Immature natural killer cell (primary cell): ENCODE data around the gene WDR72. TPM values are rescaled to one million over a fixed set of nuclear protein-coding genes. Genes with fewer than 3 reads are reported as not detected.
"Not testable (repeated sequence)": the region's sequence is repeated elsewhere in the genome, so short reads cannot be mapped to it uniquely, and the experiment has no call there.

Experiments
- DNase-seq, 3 donors: peaks; one replicate each; pipeline ENCODE4 v3.0.0; 2022; ENCODE audit warnings: mixed read lengths in 1 of 3
- H3K27ac Mint-ChIP-seq, 6 donors: one replicate each; pipeline ENCODE4 v1.8.0; 2020; ENCODE audit warnings: mixed read lengths in 6 of 6, mild to moderate bottlenecking in 5 of 6, inconsistent platforms in 4 of 6, moderate library complexity in 3 of 6
- H3K27me3 Mint-ChIP-seq, 3 donors: one replicate each; pipeline ENCODE4 v1.8.0; 2020 to 2021; ENCODE audit warnings: low read depth in 3 of 3, mild to moderate bottlenecking in 3 of 3, mixed read lengths in 3 of 3, moderate library complexity in 3 of 3, inconsistent platforms in 1 of 3
- H3K36me3 Mint-ChIP-seq, 3 donors: one replicate each; pipeline ENCODE4 v1.8.0; 2020; ENCODE audit warnings: mixed read lengths in 3 of 3, inconsistent platforms in 2 of 3, mild to moderate bottlenecking in 2 of 3
- H3K4me1 Mint-ChIP-seq, 2 donors: one replicate each; pipeline ENCODE4 v1.8.0; 2020; ENCODE audit warnings: inconsistent platforms in 2 of 2, mild to moderate bottlenecking in 2 of 2, mixed read lengths in 2 of 2, moderate library complexity in 1 of 2
- H3K4me3 Mint-ChIP-seq, 5 donors: one replicate each; pipeline ENCODE4 v1.8.0; 2020; ENCODE audit warnings: mild to moderate bottlenecking in 5 of 5, mixed read lengths in 5 of 5, inconsistent platforms in 3 of 5, moderate library complexity in 3 of 5
- H3K9me3 Mint-ChIP-seq, 6 donors: one replicate each; pipeline ENCODE4 v1.8.0; 2020; ENCODE audit warnings: mild to moderate bottlenecking in 6 of 6, mixed read lengths in 6 of 6, inconsistent platforms in 4 of 6, moderate library complexity in 3 of 6
- polyA plus RNA-seq, 3 donors: library from polyadenylated mRNA; unstranded; fragments of 300-500 nt; fragmentation: Illumina TruSeq; gene quantifications; one replicate each; pipeline ENCODE4 v1.2.3, GENCODE V29; 2021

The WDR72 gene
- polyA plus RNA-seq, result under 1 TPM in 1 of 3 donors, not detected in 2; 0.11 TPM

GRCh38 chr15:53759411-53759931 is at the start of gene WDR72:
Gene WDR72 (minus strand): TSS chr15:53759663. CDS start chr15:53733149, 26,514 bp downstream.
- Mint-ChIP-seq H3K27ac (no peak within 1 kb of the TSS), H3K27me3 (peaks cover 3 to 13% (median 7%) of the 10 kb centered on the region in 3 donors), H3K4me3 (peak within 1 kb of the TSS in 3 of 5 donors; percentile 22 to 52 (median 33)), H3K4me1 (no peaks in the 10 kb centered on the region), H3K36me3 (peaks cover 0 to 5% (median 3%) of the 10 kb centered on the region in 3 donors), H3K9me3 (peaks cover 0 to 17% (median 7%) of the 10 kb centered on the region in 6 donors)
- DNase-seq, result no peak

GRCh38 chr15:53808058-53808706 is 48.7 kb upstream of the WDR72 start:
- no peaks in the 10 kb centered on the region for H3K36me3 Mint-ChIP-seq
- DNase-seq, result no peak
- H3K9me3 Mint-ChIP-seq, result no peaks in the 10 kb centered on the region
- no peak overlapping the region for H3K27ac Mint-ChIP-seq
- H3K4me1 Mint-ChIP-seq, result no peaks in the 10 kb centered on the region
- peaks cover 0 to 2% (median 0%) of the 10 kb centered on the region in 3 donors for H3K27me3 Mint-ChIP-seq
- H3K4me3 Mint-ChIP-seq, result no peak overlapping the region

DNA sequence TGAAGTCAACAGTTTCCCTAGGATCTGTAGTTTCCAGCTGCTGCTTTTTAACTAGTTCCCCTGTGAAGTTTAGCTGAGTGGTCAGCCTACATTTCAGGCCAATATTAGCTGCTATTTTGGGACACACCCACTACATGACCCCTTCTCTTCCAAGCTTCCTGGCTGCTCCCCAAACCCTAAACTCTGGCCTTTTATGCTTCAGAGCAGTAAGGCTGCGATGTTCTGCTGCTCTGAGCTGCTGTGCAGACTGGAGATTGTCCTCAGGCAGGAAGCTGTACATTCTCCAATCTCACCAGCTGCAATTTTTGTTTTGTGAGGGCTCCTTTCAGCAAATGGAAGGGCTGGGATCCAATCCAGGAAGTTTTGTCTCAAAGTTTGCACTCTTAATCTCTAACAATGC is 48.0 kb upstream of the WDR72 start:
- Mint-ChIP-seq H3K4me3 (no peak overlapping the region), H3K4me1 (no peaks in the 10 kb centered on the region), H3K27ac (no peak overlapping the region), H3K36me3 (no peaks in the 10 kb centered on the region), H3K27me3 (peaks cover 0 to 2% (median 0%) of the 10 kb centered on the region in 3 donors), H3K9me3 (no peaks in the 10 kb centered on the region)
- DNase-seq, result no peak

DNA sequence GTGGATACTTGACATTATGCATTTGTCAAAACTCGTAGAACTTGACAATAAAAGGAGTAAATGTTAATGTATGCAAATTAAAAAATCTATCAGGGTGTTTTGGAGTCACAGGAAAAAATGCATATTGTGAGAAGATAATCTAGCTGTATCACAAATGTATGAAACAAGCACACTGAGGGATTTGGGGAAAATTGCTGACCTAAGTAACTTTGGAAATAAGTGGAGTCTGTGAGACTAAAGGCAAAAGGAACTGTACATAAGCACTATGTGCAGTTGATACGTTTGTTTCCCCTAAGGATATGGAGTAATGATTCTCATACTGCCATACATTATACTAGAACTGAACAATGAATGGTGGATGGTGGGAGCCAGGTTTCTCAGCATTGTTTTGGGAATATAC is 43.2 kb upstream of the WDR72 start:
- no peak for DNase-seq
- Mint-ChIP-seq H3K27ac (no peak overlapping the region), H3K27me3 (peaks cover 0 to 1% (median 0%) of the 10 kb centered on the region in 3 donors), H3K4me3 (no peak overlapping the region), H3K9me3 (peaks cover 0 to 13% (median 0%) of the 10 kb centered on the region in 6 donors), H3K4me1 (no peaks in the 10 kb centered on the region), H3K36me3 (no peaks in the 10 kb centered on the region)

- Mint-ChIP-seq H3K27ac (no peak overlapping the region), H3K4me3 (no peak overlapping the region), H3K9me3 (peaks cover 0 to 34% (median 11%) of the 10 kb centered on the region in 6 donors), H3K4me1 (no peaks in the 10 kb centered on the region), H3K27me3 (peaks cover 0 to 2% (median 1%) of the 10 kb centered on the region in 3 donors), H3K36me3 (peaks cover 0 to 3% (median 0%) of the 10 kb centered on the region in 3 donors)
- no peak for DNase-seq
These were observed 32.1 kb upstream of the WDR72 start for GRCh38 chr15:53791581-53791980.

- H3K4me3 Mint-ChIP-seq, result no peak overlapping the region
- H3K27me3 Mint-ChIP-seq, result peaks cover 0 to 2% (median 1%) of the 10 kb centered on the region in 3 donors
- H3K36me3 Mint-ChIP-seq, result peaks cover 0 to 3% (median 0%) of the 10 kb centered on the region in 3 donors
- peaks cover 2 to 30% (median 12%) of the 10 kb centered on the region in 6 donors for H3K9me3 Mint-ChIP-seq
- no peak for DNase-seq
- no peak overlapping the region for H3K27ac Mint-ChIP-seq
- no peaks in the 10 kb centered on the region for H3K4me1 Mint-ChIP-seq
These were observed 30.4 kb upstream of the WDR72 start for GRCh38 chr15:53789654-53790375.

DNA sequence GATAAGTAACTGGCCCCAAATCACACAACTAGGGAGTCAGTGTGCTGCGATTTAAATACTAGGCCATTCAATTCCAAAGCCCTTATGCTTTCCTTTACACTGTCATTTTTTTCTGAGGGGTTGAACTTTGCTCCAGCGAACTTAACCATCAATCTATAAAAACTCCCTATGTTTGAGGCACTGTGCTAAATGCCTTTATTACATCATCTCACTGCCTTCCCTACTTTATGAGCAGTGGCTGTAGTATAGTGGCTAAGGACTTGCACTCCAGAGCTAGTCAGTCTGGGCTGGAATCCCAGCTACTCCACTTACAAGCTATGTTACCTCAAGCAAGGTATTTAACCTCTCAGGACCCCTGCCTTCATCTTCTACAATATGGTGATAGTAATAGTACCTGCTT is 26.9 kb upstream of the WDR72 start:
- Mint-ChIP-seq H3K4me1 (no peaks in the 10 kb centered on the region), H3K36me3 (peaks cover 0 to 5% (median 0%) of the 10 kb centered on the region in 3 donors), H3K27me3 (peaks cover 0 to 2% (median 1%) of the 10 kb centered on the region in 3 donors), H3K9me3 (peaks cover 2 to 35% (median 16%) of the 10 kb centered on the region in 6 donors), H3K27ac (no peak overlapping the region), H3K4me3 (no peak overlapping the region)
- no peak for DNase-seq

DNA sequence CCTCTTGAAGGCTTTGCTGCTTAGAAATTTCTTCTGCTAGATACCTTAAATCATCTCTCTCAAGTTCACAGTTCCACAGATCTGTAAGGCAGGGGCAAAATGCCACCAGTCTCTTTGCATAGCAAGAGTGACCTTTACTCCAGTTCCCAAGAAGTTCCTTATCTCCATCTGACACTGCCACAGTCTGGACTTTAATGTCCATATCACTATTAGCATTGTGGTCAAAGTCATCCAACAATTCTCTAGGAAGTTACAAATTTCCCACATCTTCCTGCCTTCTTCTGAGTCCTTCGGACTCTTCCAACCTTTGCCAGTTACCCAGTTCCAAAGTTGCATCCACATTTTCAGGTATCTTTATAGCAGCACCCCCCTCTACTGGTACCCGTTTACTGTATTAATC is 25.8 kb upstream of the WDR72 start:
- H3K27me3 Mint-ChIP-seq, H3K36me3 Mint-ChIP-seq, H3K4me3 Mint-ChIP-seq, H3K4me1 Mint-ChIP-seq, DNase-seq, H3K27ac Mint-ChIP-seq: not testable (repeated sequence)
- peaks cover 5 to 39% (median 18%) of the 10 kb centered on the region in 6 donors for H3K9me3 Mint-ChIP-seq

- Mint-ChIP-seq H3K36me3 (peaks cover 0 to 5% (median 3%) of the 10 kb centered on the region in 3 donors), H3K27me3 (peaks cover 3 to 11% (median 9%) of the 10 kb centered on the region in 3 donors), H3K4me1 (no peaks in the 10 kb centered on the region), H3K9me3 (peaks cover 0 to 21% (median 7%) of the 10 kb centered on the region in 6 donors), H3K4me3 (no peak overlapping the region), H3K27ac (no peak overlapping the region)
- DNase-seq, result no peak
These were observed 3.5 kb upstream of the WDR72 start for GRCh38 chr15:53762916-53763315.

- H3K4me1 Mint-ChIP-seq, result no peaks in the 10 kb centered on the region
- peaks cover 0 to 5% (median 3%) of the 10 kb centered on the region in 3 donors for H3K36me3 Mint-ChIP-seq
- no peak for DNase-seq
- H3K27ac Mint-ChIP-seq, result no peak overlapping the region
- H3K9me3 Mint-ChIP-seq, result peaks cover 0 to 17% (median 7%) of the 10 kb centered on the region in 6 donors
- peaks cover 3 to 13% (median 7%) of the 10 kb centered on the region in 3 donors for H3K27me3 Mint-ChIP-seq
- H3K4me3 Mint-ChIP-seq, result peak overlapping the region in 2 of 5 donors; percentile 6 to 35
These were observed 1.1 kb downstream of the WDR72 start for GRCh38 chr15:53758412-53758811.

GRCh38 chr15:53757906-53758305 is 1.6 kb downstream of the WDR72 start:
- no peak for DNase-seq
- Mint-ChIP-seq H3K4me1 (no peaks in the 10 kb centered on the region), H3K27ac (no peak overlapping the region), H3K27me3 (peaks cover 3 to 13% (median 7%) of the 10 kb centered on the region in 3 donors), H3K4me3 (no peak overlapping the region), H3K9me3 (peaks cover 0 to 17% (median 7%) of the 10 kb centered on the region in 6 donors), H3K36me3 (peaks cover 0 to 5% (median 3%) of the 10 kb centered on the region in 3 donors)

DNA sequence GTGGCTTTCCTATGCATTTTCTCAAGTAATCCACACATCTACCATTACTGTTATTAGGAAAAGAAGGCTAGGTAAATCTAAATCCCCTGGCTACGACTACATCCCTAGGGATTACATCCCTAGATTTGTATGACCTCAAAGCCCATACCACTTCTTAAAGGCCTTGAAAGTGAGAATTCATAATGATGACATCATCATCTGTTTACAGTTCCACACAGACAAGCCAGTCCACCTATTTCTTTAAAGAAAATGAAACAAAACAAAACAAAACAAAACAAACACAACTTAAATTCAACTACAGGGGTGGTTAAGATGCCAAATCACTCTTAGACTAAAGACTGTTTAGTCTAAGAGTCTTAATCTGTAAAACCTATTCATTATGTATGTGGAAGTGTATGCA is 5.7 kb downstream of the WDR72 start:
- Mint-ChIP-seq H3K27ac (no peak overlapping the region), H3K4me1 (no peaks in the 10 kb centered on the region), H3K4me3 (no peak overlapping the region), H3K36me3 (no peaks in the 10 kb centered on the region), H3K27me3 (peaks cover 0 to 5% (median 0%) of the 10 kb centered on the region in 3 donors), H3K9me3 (peaks cover 0 to 10% (median 3%) of the 10 kb centered on the region in 6 donors)
- no peak for DNase-seq

DNA sequence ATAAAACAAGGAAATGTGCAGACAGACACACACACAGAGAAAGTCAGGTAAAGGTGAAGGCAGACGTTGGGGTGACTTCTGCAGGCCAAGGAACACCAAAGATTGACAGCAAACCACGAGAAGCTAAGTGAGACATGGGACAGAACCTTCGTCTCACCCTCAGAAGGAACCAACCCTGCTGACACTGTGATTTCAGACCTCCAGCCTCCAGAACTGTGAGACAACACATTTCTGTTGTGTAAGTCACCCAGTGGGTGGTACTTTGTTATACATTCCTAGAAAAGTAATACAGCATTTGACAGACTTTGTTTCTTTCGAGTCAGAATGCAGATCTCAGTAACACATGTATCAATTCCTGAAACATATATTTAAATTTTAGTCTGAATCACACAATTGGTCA is 7.1 kb downstream of the WDR72 start:
- H3K27ac Mint-ChIP-seq, result no peak overlapping the region
- peaks cover 0 to 2% (median 0%) of the 10 kb centered on the region in 3 donors for H3K27me3 Mint-ChIP-seq
- no peak for DNase-seq
- no peaks in the 10 kb centered on the region for H3K4me1 Mint-ChIP-seq
- no peaks in the 10 kb centered on the region for H3K36me3 Mint-ChIP-seq
- H3K9me3 Mint-ChIP-seq, result peaks cover 0 to 13% (median 3%) of the 10 kb centered on the region in 6 donors
- H3K4me3 Mint-ChIP-seq, result no peak overlapping the region

DNA sequence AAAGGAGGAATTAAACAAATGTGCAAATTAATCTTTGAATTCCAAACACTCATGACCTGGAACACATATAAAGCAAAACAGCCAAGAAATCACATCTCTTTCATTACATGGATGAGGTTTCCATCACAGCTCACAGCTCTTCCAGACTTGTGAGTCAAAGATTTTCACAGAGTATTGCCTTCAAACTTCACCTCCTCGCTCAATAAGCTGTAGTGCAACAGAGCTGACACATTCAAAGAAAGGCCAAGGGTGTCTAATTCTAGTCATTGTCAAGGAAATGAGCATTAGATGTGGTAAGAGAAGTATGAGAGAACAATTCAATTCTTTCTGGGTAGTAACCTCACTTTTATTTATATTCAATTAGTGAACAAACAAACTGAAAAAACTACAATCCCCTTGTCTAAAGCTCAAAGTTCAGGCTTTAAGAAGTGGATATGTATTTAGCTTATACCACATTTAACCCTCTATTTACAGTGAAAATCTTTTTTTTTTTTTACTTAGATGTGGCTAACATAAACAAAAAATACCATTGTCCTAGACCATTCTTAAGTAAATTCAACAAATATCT is 11.9 kb downstream of the WDR72 start:
- Mint-ChIP-seq H3K27ac (no peak overlapping the region), H3K36me3 (no peaks in the 10 kb centered on the region), H3K9me3 (peaks cover 0 to 11% (median 3%) of the 10 kb centered on the region in 6 donors), H3K4me1 (no peaks in the 10 kb centered on the region), H3K27me3 (no peaks in the 10 kb centered on the region), H3K4me3 (no peak overlapping the region)
- DNase-seq, result no peak
